Activated T-helper 17 cell treated with anti-CD3 and anti-CD28 coated beads, Interleukin-2, amount 50 U/mL, for 72 hours (primary cell): ENCODE measurements around the gene NGRN. TPM values are rescaled to one million over a fixed set of nuclear protein-coding genes. Genes with fewer than 3 reads are reported as not detected.
A peak's percentile ranks its signal among the peaks of the same experiment; 100 is the strongest.

Experiments
- ATAC-seq: fragments of 150-1000 bp; cut with Tn5 transposase; replicated peaks from 2 replicates; pipeline ENCODE4 v1.10.0; 2021; ENCODE audit warnings: mild to moderate bottlenecking, moderate library complexity
- H3K27ac Mint-ChIP-seq: one replicate; pipeline ENCODE4 v1.8.0; 2022; ENCODE audit warnings: mixed read lengths
- H3K27me3 Mint-ChIP-seq: one replicate; pipeline ENCODE4 v1.8.0; 2022; ENCODE audit warnings: mixed read lengths
- H3K36me3 Mint-ChIP-seq: one replicate; pipeline ENCODE4 v1.8.0; 2022; ENCODE audit warnings: low read depth, mild to moderate bottlenecking, mixed read lengths
- H3K4me1 Mint-ChIP-seq: one replicate; pipeline ENCODE4 v1.8.0; 2022; ENCODE audit warnings: mixed read lengths
- H3K4me3 Mint-ChIP-seq: one replicate; pipeline ENCODE4 v1.8.0; 2022; ENCODE audit warnings: mild to moderate bottlenecking, mixed read lengths
- H3K9me3 Mint-ChIP-seq: one replicate; pipeline ENCODE4 v1.8.0; 2022; ENCODE audit warnings: mixed read lengths
- total RNA-seq, 2 donors: library from RNA; stranded (reverse); gene quantifications; one replicate each; pipeline ENCODE4 v1.2.3, GENCODE V29; 2022

NGRN gene
- total RNA-seq, 2 donors from 2014 or later: 22.4 to 31.1 TPM

GRCh38 chr15:90306560-90306959, 41.1 kb downstream of the NGRN start:
- H3K9me3 Mint-ChIP-seq: no peaks in the 10 kb centered on the region
- no peaks in the 10 kb centered on the region for H3K36me3 Mint-ChIP-seq
- peak overlapping the region; percentile 21 for H3K27ac Mint-ChIP-seq
- no peaks in the 10 kb centered on the region for H3K27me3 Mint-ChIP-seq
- ATAC-seq: peak; percentile 95
- peak overlapping the region; percentile 70 for H3K4me3 Mint-ChIP-seq
- peaks cover 19% of the 10 kb centered on the region for H3K4me1 Mint-ChIP-seq

- Mint-ChIP-seq H3K27ac (no peak overlapping the region), H3K36me3 (no peaks in the 10 kb centered on the region), H3K4me3 (peak overlapping the region; percentile 19), H3K9me3 (no peaks in the 10 kb centered on the region), H3K27me3 (no peaks in the 10 kb centered on the region), H3K4me1 (peaks cover 19% of the 10 kb centered on the region)
- ATAC-seq: no peak
Measured at GRCh38 chr15:90307661-90308060, 42.2 kb downstream of the NGRN start.

DNA sequence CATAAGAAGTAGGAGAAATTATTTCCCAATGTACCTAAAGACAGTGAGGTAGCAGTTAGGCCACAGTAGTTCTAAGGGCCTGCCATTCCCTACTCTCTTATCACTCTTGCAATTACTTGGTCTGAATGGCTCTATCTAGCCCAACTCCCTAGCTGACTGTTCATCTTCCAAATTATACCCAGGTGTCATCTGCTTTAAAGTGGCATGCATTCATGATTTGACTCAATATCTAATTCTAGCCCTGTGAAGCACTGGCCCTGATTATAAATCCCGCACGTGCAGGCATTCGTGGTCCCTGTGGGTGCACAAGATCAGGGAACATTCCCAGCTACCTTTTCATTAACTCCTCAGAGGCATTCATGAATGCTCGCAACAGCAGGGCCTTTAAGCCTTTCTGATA, 43.5 kb downstream of the NGRN start:
- Mint-ChIP-seq H3K36me3 (no peaks in the 10 kb centered on the region), H3K4me1 (peaks cover 19% of the 10 kb centered on the region), H3K27ac (no peak overlapping the region), H3K27me3 (no peaks in the 10 kb centered on the region), H3K9me3 (no peaks in the 10 kb centered on the region), H3K4me3 (no peak overlapping the region)
- ATAC-seq: no peak

DNA sequence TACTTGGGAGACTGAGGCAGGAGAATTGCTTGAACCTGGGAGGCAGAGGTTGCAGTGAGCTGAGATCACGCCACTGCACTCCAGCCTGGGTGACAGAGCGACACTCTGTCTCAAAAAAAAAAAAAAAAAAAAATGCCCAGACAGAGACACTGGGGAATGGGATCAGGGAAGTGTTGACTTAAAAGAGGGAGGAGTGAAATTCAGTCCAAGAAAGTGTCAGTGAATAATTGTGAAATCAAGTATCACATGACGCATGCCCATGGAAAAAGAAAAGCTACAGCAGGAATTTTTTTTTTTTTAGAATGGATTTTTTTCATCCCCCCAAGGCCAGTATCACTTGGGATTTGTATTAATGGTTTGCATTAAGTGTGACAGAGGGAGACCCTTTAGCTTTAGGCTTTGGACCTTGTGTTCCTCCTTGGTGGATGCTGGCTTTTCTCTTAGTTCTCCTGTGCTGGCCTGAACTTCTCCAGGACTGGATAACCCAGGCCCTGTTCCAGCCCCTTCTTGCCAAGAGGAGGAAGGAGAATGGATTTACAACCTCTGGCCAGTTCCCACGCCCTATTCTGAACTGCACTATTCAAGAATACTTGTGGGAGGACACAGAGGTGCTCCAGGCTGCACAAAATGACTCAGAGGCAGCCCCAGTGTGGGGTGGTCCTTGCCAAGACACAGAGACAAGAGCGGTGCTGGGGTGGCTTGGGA, 50.0 kb downstream of the NGRN start:
- H3K27me3 Mint-ChIP-seq: peaks cover 3% of the 10 kb centered on the region
- ATAC-seq: no peak
- no peak overlapping the region for H3K4me3 Mint-ChIP-seq
- no peaks in the 10 kb centered on the region for H3K9me3 Mint-ChIP-seq
- peaks cover 5% of the 10 kb centered on the region for H3K4me1 Mint-ChIP-seq
- no peaks in the 10 kb centered on the region for H3K36me3 Mint-ChIP-seq
- H3K27ac Mint-ChIP-seq: no peak overlapping the region

GRCh38 chr15:90316139-90316538, 50.7 kb downstream of the NGRN start:
- Mint-ChIP-seq H3K9me3 (no peaks in the 10 kb centered on the region), H3K4me3 (no peak overlapping the region), H3K27me3 (peaks cover 3% of the 10 kb centered on the region), H3K36me3 (no peaks in the 10 kb centered on the region), H3K27ac (no peak overlapping the region), H3K4me1 (peaks cover 5% of the 10 kb centered on the region)
- ATAC-seq: no peak

GRCh38 chr15:90318591-90318990, 53.1 kb downstream of the NGRN start:
- Mint-ChIP-seq H3K9me3 (no peaks in the 10 kb centered on the region), H3K27ac (no peak overlapping the region), H3K27me3 (peaks cover 3% of the 10 kb centered on the region), H3K4me3 (no peak overlapping the region), H3K4me1 (peaks cover 5% of the 10 kb centered on the region), H3K36me3 (no peaks in the 10 kb centered on the region)
- ATAC-seq: no peak

GRCh38 chr15:90320062-90320884, 54.8 kb downstream of the NGRN start:
- peaks cover 3% of the 10 kb centered on the region for H3K27me3 Mint-ChIP-seq
- peak; percentile 99 for ATAC-seq
- H3K36me3 Mint-ChIP-seq: no peaks in the 10 kb centered on the region
- peak overlapping the region; percentile 19 for H3K4me3 Mint-ChIP-seq
- H3K4me1 Mint-ChIP-seq: peaks cover 5% of the 10 kb centered on the region
- H3K9me3 Mint-ChIP-seq: no peaks in the 10 kb centered on the region
- H3K27ac Mint-ChIP-seq: peak overlapping the region; percentile 7

DNA sequence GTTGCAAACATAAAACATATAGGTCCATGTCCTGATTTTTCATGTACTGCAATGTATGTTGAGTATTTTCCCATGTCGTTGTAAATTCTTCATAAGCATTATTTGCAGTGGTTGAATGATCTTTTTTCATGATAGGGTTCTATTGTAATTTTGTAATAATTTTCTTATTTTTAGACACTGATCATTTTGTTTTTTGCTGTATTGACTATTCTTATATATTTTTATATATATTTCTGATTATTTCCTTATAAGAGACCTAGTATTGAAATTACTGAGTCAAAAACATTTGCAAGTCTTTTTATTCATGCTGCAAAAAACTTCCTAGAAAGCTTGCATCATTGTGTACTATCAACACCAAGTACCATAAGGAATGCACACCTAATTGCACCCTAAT, 55.4 kb downstream of the NGRN start:
- no peaks in the 10 kb centered on the region for H3K36me3 Mint-ChIP-seq
- peaks cover 5% of the 10 kb centered on the region for H3K4me1 Mint-ChIP-seq
- no peaks in the 10 kb centered on the region for H3K9me3 Mint-ChIP-seq
- no peak overlapping the region for H3K4me3 Mint-ChIP-seq
- peaks cover 3% of the 10 kb centered on the region for H3K27me3 Mint-ChIP-seq
- H3K27ac Mint-ChIP-seq: no peak overlapping the region
- no peak for ATAC-seq

Other genes with a start within 250 kb of the NGRN start
- gene IDH2, start 163.2 kb upstream of the NGRN start, total RNA-seq: 10 to 100 TPM; 53.5 to 75.6 TPM
- gene SEMA4B, start 64.3 kb upstream of the NGRN start, total RNA-seq: 10 to 100 TPM; 17.3 to 49.1 TPM
- gene CIB1, start 31.7 kb upstream of the NGRN start, total RNA-seq: 100 to 1,000 TPM; 128 to 163 TPM
- gene GDPGP1, start 31.5 kb upstream of the NGRN start, total RNA-seq: 1 to 10 TPM; 8.2 to 9.4 TPM
- gene TTLL13, start 16.1 kb upstream of the NGRN start, total RNA-seq: 1 to 10 TPM in 1 of 2 donors, not detected in 1; 1.3 TPM
- under 1 TPM; 0.69 to 0.82 TPM for gene ZNF774, start 86.6 kb downstream of the NGRN start, total RNA-seq
- 100 to 1,000 TPM; 224 TPM for gene IQGAP1, start 122.6 kb downstream of the NGRN start, total RNA-seq